ENCODE measurements around the gene KRT84.

Gene KRT84

DNA sequence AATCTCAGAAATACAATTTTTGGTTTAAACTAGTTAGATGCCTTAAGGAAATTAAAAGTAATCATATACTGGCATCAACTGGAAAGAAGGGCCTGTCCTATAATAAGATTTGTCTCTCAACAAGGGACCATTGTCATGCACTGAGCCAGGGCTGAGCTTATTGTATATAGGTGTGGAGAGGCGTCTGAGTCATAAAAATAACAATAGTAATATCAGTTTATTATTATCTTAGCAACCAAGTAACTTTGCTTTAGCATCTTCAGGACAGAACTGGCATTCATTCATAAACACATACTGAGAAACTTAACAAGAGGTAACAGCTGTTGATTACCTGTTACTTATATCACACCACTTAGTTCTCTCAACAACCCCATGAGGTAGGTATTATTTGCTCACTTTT lies 41.6 kb upstream of the KRT84 start:
- H3K27ac ChIP-seq (replicated peaks) = no peak overlapping the region
- no peak for TF ChIP-seq POLR2AphosphoS5 (IDR thresholded peaks at IDR 0.05; ENCODE audit: low read depth)
- no peak for DNase-seq (ENCODE audit: low read depth in 1 of 2, low spot score in 1 of 2)
- H3K27me3 ChIP-seq (ENCODE audit: insufficient read depth, poor library complexity, severe bottlenecking) = peaks cover 3% of the 10 kb centered on the region
- no peak overlapping the region for H3K4me3 ChIP-seq (replicated peaks; ENCODE audit: insufficient read depth, low read length)

DNA sequence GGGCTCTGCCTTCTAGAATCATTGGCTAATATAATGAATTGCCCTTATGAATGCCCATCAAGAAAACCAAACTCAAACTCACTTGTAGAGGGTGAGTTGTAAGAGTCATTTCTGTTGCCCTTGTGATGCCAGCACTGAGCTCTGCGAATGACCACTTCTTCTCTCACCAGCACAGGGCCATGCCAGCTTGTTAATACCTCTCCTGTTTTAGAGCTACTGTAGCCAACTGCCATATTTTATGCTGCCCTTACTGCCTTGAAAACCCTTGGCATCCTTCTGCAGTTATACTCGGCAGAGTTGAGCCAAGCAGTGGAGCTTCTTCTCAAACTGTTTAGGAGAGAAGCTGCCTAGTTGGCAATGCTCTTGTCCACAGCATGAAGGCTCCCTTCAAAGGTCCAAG lies 40.6 kb upstream of the KRT84 start:
- peaks cover 3% of the 10 kb centered on the region for H3K27me3 ChIP-seq (ENCODE audit: insufficient read depth, poor library complexity, severe bottlenecking)
- TF ChIP-seq GABPA (IDR thresholded peaks at IDR 0.05; ENCODE audit: low read depth) = no peak
- TF ChIP-seq POLR2AphosphoS5 (IDR thresholded peaks at IDR 0.05; ENCODE audit: low read depth) = no peak
- TF ChIP-seq SPI1 (IDR thresholded peaks at IDR 0.05; ENCODE audit: borderline replicate concordance, low read depth) = no peak
- TF ChIP-seq REST (IDR thresholded peaks at IDR 0.05; ENCODE audit: insufficient replicate concordance, low read depth) = no peak
- TF ChIP-seq, protein P1, sequence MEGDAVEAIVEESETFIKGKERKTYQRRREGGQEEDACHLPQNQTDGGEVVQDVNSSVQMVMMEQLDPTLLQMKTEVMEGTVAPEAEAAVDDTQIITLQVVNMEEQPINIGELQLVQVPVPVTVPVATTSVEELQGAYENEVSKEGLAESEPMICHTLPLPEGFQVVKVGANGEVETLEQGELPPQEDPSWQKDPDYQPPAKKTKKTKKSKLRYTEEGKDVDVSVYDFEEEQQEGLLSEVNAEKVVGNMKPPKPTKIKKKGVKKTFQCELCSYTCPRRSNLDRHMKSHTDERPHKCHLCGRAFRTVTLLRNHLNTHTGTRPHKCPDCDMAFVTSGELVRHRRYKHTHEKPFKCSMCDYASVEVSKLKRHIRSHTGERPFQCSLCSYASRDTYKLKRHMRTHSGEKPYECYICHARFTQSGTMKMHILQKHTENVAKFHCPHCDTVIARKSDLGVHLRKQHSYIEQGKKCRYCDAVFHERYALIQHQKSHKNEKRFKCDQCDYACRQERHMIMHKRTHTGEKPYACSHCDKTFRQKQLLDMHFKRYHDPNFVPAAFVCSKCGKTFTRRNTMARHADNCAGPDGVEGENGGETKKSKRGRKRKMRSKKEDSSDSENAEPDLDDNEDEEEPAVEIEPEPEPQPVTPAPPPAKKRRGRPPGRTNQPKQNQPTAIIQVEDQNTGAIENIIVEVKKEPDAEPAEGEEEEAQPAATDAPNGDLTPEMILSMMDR (IDR thresholded peaks at IDR 0.05; ENCODE audit: insufficient read depth, low read length) = no peak
- no peak overlapping the region for H3K4me3 ChIP-seq (replicated peaks; ENCODE audit: insufficient read depth, low read length)
- H3K27ac ChIP-seq (replicated peaks) = no peak overlapping the region
- DNase-seq (ENCODE audit: low read depth in 1 of 2, low spot score in 1 of 2) = no peak

DNA sequence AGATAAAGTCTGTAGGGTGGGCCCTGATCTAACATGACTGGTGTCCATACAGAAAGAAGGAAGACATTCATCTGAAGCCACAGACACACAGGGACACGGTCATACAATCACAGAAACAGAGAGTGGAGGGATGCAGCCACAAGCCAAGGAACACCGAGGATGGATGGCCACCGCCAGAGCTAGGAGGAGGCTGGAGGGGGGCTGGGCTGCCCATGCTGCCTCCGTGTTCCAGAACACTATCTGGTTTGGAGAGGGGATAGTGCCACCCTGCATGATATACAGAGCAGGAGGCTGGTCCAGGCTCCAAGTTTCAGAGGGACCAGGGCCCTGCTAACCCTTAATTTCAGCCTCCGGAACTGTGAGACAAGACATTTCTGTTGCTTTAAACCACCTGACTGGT lies 40.0 kb upstream of the KRT84 start:
- TF ChIP-seq SPI1 (IDR thresholded peaks at IDR 0.05; ENCODE audit: borderline replicate concordance, low read depth) (no peak), REST (IDR thresholded peaks at IDR 0.05; ENCODE audit: insufficient replicate concordance, low read depth) (no peak), POLR2AphosphoS5 (IDR thresholded peaks at IDR 0.05; ENCODE audit: low read depth) (no peak), GABPA (IDR thresholded peaks at IDR 0.05; ENCODE audit: low read depth) (no peak)
- TF ChIP-seq, protein P1 (IDR thresholded peaks at IDR 0.05; ENCODE audit: insufficient read depth, low read length) = no peak
- Histone ChIP-seq H3K27ac (replicated peaks) (no peak overlapping the region), H3K27me3 (ENCODE audit: insufficient read depth, poor library complexity, severe bottlenecking) (peaks cover 3% of the 10 kb centered on the region), H3K4me3 (replicated peaks; ENCODE audit: insufficient read depth, low read length) (no peak overlapping the region)
- no peak for DNase-seq (ENCODE audit: low read depth in 1 of 2, low spot score in 1 of 2)

DNA sequence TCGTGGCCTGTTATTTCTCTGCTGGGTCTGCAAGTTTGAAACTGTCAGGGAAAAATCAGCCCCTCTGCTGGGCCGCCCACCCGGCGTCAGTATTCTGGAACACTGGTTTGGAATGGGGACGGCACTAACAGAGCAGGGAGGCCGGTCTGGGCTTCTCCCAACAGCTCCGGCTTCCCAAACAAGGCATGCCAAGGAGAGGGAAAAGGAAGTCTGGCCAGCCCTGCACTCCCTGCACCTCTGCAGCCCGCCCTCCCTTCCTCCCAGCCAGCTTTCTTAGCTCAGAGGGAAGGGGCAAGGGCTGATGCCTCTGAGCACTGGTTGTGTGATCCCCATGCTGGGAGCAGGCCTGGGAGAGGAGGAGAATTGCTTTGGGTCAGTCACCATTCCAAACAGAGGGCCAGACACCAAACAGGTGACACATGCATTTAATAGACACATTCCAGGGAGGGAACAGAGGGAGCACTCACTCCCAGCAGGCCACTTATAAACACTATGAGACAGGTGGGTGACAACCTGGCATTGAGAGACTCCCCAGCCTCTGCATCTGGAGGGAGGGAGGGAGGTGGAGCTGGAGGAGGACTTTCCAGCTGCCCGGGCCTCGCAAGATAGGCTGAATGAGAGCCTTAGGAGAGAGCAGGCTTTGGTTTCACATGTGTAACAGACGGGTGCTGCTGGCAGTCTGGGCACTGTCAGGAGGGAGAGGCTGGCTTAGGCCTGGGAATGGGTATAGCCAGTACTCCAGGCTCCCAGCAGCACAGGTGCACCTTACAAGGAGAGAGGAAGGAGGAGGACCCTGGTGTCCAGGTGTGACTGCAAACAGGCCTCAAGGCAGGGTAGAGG lies 38.4 kb upstream of the KRT84 start:
- H3K27me3 ChIP-seq (ENCODE audit: insufficient read depth, poor library complexity, severe bottlenecking) = peaks cover under 1% of the 10 kb centered on the region
- no peak overlapping the region for H3K4me3 ChIP-seq (replicated peaks; ENCODE audit: insufficient read depth, low read length)
- H3K27ac ChIP-seq (replicated peaks) = no peak overlapping the region
- TF ChIP-seq, protein P1 (IDR thresholded peaks at IDR 0.05; ENCODE audit: insufficient read depth, low read length) = no peak
- TF ChIP-seq GABPA (IDR thresholded peaks at IDR 0.05; ENCODE audit: low read depth) (no peak), REST (IDR thresholded peaks at IDR 0.05; ENCODE audit: insufficient replicate concordance, low read depth) (no peak), SPI1 (IDR thresholded peaks at IDR 0.05; ENCODE audit: borderline replicate concordance, low read depth) (no peak), POLR2AphosphoS5 (IDR thresholded peaks at IDR 0.05; ENCODE audit: low read depth) (no peak)
- no peak for DNase-seq (ENCODE audit: low read depth in 1 of 2, low spot score in 1 of 2)

Data from HL-60 (cell line).